GM10266 (cell line): Measurements from ENCODE around the gene TPX2.

ENCODE experiments used
- DNase-seq: peaks from one replicate; pipeline ENCODE4 v3.0.0; 2012; ENCODE audit errors: extremely low spot score
- CTCF ChIP-seq: IDR thresholded peaks from 2 replicates; pipeline ENCODE4 v1.5.1; 2012; ENCODE audit warnings: mild to moderate bottlenecking, low read depth; ENCODE audit not compliant: control insufficient read depth, insufficient read depth; ENCODE audit errors: missing control alignments

The TPX2 gene

GRCh38 chr20:31815408-31816188 is 76.5 kb downstream of the TPX2 start:
- DNase-seq = no peak
- no peak for TF ChIP-seq CTCF

DNA sequence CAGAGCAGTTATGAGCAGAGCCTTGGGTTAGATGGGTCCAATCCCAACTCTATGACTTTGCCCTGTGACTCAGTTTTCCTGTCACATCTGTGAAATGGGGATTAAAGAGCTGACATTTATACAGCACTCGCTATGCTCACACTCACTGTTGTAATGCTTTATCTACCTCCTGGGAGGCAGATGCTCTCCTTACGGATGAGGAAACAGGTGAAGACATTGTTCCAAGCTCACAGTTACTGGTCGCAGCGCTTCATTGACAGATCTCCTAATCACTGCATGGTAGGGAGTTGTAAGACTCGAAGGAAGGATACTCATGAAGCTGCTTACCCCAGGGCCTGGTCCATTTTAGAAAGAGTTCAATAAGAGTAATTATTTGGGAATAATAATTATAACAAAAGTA is 77.1 kb downstream of the TPX2 start:
- no peak for TF ChIP-seq CTCF

GRCh38 chr20:31817461-31817860 is 78.4 kb downstream of the TPX2 start:
- TF ChIP-seq CTCF = no peak
- DNase-seq = no peak

More for the DNA sequence above, 77.1 kb downstream of the TPX2 start:
- no peak for DNase-seq

- no peak for DNase-seq
- TF ChIP-seq CTCF = no peak
Observed at GRCh38 chr20:31818376-31818908, 79.4 kb downstream of the TPX2 start.

DNA sequence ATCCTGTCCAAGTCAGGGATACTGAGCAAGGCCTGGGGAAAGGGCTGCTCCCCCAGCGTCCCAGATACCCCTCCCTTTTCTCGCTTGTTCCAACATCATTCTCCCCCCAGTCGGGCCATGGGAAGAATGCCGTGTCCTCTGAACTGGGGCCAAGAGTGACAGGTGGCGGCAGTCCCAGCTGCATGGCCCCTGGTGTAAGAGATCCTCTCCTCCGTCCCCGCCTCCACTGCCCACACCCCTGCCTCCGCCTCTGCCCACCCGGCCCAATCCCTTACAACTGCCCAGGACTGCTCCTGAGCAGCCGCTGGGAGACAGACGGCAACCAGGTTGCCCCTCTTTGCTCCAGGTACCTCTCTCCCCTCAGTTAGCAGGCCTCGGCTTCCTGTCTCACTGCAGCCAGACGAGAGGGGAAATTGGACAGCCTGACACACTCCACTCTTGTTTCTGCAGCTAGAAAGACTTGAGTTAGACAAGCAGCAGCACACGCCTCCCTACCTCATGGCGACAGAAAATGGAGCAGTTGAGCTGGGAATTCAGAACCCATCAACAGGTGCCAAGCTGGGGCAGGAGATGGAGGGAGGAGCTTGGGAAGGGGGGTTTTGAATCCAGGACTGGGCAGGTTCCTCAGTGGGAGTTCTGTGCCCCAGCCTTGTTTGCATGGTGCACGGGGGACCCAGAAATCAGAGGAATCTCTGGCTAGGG is 80.1 kb downstream of the TPX2 start, which contains the start of gene MYLK2:
Gene MYLK2 (plus strand): TSS at position 274 of the 702 bp plus-strand sequence. CDS start 225 bp downstream, at position 499.
- DNase-seq = no peak
- no peak for TF ChIP-seq CTCF

DNA sequence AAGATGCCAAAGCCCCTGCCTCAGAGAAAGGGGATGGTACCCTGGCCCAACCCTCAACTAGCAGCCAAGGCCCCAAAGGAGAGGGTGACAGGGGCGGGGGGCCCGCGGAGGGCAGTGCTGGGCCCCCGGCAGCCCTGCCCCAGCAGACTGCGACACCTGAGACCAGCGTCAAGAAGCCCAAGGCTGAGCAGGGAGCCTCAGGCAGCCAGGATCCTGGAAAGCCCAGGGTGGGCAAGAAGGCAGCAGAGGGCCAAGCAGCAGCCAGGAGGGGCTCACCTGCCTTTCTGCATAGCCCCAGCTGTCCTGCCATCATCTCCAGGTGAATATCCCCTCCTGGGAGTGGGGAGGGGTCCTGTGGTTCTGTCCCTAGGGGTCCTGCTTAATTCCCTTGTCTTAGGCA is 81.1 kb downstream of the TPX2 start:
- no peak for TF ChIP-seq CTCF
- DNase-seq = no peak
